DND-41 (cell line): ENCODE results near the gene PAPOLA.

ENCODE experiments used
- ATAC-seq: fragments of 200-7000 bp; cut with Tn5 transposase; 3 replicates; pipeline ENCODE4 v1.9.1; 2021; ENCODE audit warnings: low read depth; ENCODE audit not compliant: insufficient read depth
- DNase-seq: peaks from one replicate; pipeline ENCODE4 v3.0.0-alpha.2; 2020
- H2AFZ ChIP-seq: 2 replicates; pipeline ENCODE4 v1.6.0; 2012; ENCODE audit warnings: low read depth, low read length
- H3K27ac ChIP-seq: 2 replicates; pipeline ENCODE4 v1.5.1; 2012; ENCODE audit warnings: low read length, inconsistent platforms
- H3K27me3 ChIP-seq: fragments of 200-600 bp; sonication (generic); 2 replicates; pipeline ENCODE4 v1.6.0; 2012; ENCODE audit warnings: low read length, mild to moderate bottlenecking, inconsistent platforms; ENCODE audit not compliant: insufficient read depth, poor library complexity
- H3K36me3 ChIP-seq: 2 replicates; pipeline ENCODE4 v1.5.1; 2012; ENCODE audit warnings: low read length, inconsistent platforms; ENCODE audit not compliant: insufficient read depth
- H3K4me1 ChIP-seq: 2 replicates; pipeline ENCODE4 v1.5.1; 2012; ENCODE audit warnings: mild to moderate bottlenecking, low read length; ENCODE audit not compliant: insufficient read depth
- H3K4me2 ChIP-seq: 2 replicates; pipeline ENCODE4 v1.6.0; 2012; ENCODE audit warnings: mild to moderate bottlenecking, moderate library complexity, low read length, inconsistent platforms; ENCODE audit not compliant: insufficient read depth
- H3K4me3 ChIP-seq, 2 experiments: fragments of 200-600 bp in 1 of 2; shearing (Covaris generic) in 1 of 2; 2 replicates each; pipeline ENCODE4 v1.5.1; 2012 to 2016; ENCODE audit warnings: inconsistent platforms in 2 of 2, low read length in 2 of 2, mild to moderate bottlenecking in 2 of 2, low read depth in 1 of 2, moderate library complexity in 1 of 2
- H3K79me2 ChIP-seq: 2 replicates; pipeline ENCODE4 v1.6.0; 2012; ENCODE audit warnings: low read length, inconsistent platforms; ENCODE audit not compliant: insufficient read depth
- H3K9ac ChIP-seq: 2 replicates; pipeline ENCODE4 v1.6.0; 2012; ENCODE audit warnings: low read depth, mild to moderate bottlenecking, inconsistent platforms, low read length, moderate library complexity
- H3K9me3 ChIP-seq: 2 replicates; pipeline ENCODE4 v1.5.1; 2012; ENCODE audit warnings: low read length, moderate library complexity, mild to moderate bottlenecking, inconsistent platforms; ENCODE audit not compliant: insufficient read depth, severe bottlenecking
- H4K20me1 ChIP-seq: 2 replicates; pipeline ENCODE4 v1.6.0; 2012; ENCODE audit warnings: low read length; ENCODE audit not compliant: insufficient read depth
- CTCF ChIP-seq: IDR thresholded peaks from 2 replicates; pipeline ENCODE4 v1.5.1; 2012; ENCODE audit warnings: borderline replicate concordance, low read length, moderate library complexity, mild to moderate bottlenecking; ENCODE audit not compliant: poor library complexity, severe bottlenecking; ENCODE audit errors: extremely low read depth
- EZH2 ChIP-seq: IDR thresholded peaks from 3 replicates; pipeline ENCODE4 v1.6.1; 2012; ENCODE audit warnings: borderline replicate concordance, low read depth, mild to moderate bottlenecking, moderate library complexity, low read length, inconsistent platforms; ENCODE audit not compliant: severe bottlenecking

PAPOLA gene

GRCh38 chr14:96501740-96502620 is at the start of gene PAPOLA:
TSS of gene PAPOLA (plus strand) at chr14:96502382. CDS start at chr14:96502593, 211 bp downstream.
- H3K4me3 ChIP-seq, result peak within 1 kb of the TSS; percentile 61 to 85
- peak within 1 kb of the TSS; percentile 89 for H3K27ac ChIP-seq
- H2AFZ ChIP-seq, result peak within 1 kb of the TSS; percentile 95
- H3K9me3 ChIP-seq, result no peaks in the 10 kb centered on the region
- H3K36me3 ChIP-seq, result peaks cover 8% of the 10 kb centered on the region
- H4K20me1 ChIP-seq, result peaks cover 41% of the 10 kb centered on the region
- H3K9ac ChIP-seq, result peak within 1 kb of the TSS; percentile 73
- peak within 1 kb of the TSS; percentile 79 for H3K4me2 ChIP-seq
- H3K79me2 ChIP-seq, result peaks cover 61% of the 10 kb centered on the region
- ATAC-seq, result peak; percentile 88
- peak; percentile 96 for DNase-seq
- no peaks in the 10 kb centered on the region for H3K27me3 ChIP-seq
- H3K4me1 ChIP-seq, result peaks cover 41% of the 10 kb centered on the region
- TF ChIP-seq CTCF (peak; percentile 34), EZH2 (no peak)

- no peak overlapping the region for H3K4me3 ChIP-seq
- TF ChIP-seq EZH2 (no peak), CTCF (no peak)
- H3K27ac ChIP-seq, result no peak overlapping the region
- no peak overlapping the region for H2AFZ ChIP-seq
- no peaks in the 10 kb centered on the region for H3K4me1 ChIP-seq
- no peak overlapping the region for H3K4me2 ChIP-seq
- H3K9me3 ChIP-seq, result no peaks in the 10 kb centered on the region
- DNase-seq, result no peak
- no peaks in the 10 kb centered on the region for H3K27me3 ChIP-seq
- H3K79me2 ChIP-seq, result no peaks in the 10 kb centered on the region
- H3K36me3 ChIP-seq, result no peaks in the 10 kb centered on the region
- no peak for ATAC-seq
- no peaks in the 10 kb centered on the region for H4K20me1 ChIP-seq
- H3K9ac ChIP-seq, result no peak overlapping the region
These were observed 49.5 kb upstream of the PAPOLA start for GRCh38 chr14:96452684-96453083.

- Histone ChIP-seq H3K9me3 (no peaks in the 10 kb centered on the region), H3K36me3 (no peaks in the 10 kb centered on the region), H3K4me3 (no peak overlapping the region), H3K9ac (no peak overlapping the region), H3K4me2 (no peak overlapping the region), H4K20me1 (no peaks in the 10 kb centered on the region), H2AFZ (no peak overlapping the region), H3K4me1 (no peaks in the 10 kb centered on the region), H3K79me2 (no peaks in the 10 kb centered on the region), H3K27me3 (no peaks in the 10 kb centered on the region), H3K27ac (no peak overlapping the region)
- TF ChIP-seq EZH2 (no peak), CTCF (no peak)
- DNase-seq (no peak), ATAC-seq (no peak)
These were observed 46.6 kb upstream of the PAPOLA start for GRCh38 chr14:96455588-96455987.
